ENCODE results near the gene PSD2. TPM values are rescaled to one million over a fixed set of nuclear protein-coding genes. Genes with fewer than 3 reads are reported as not detected.

Gene PSD2
- total and polyA plus RNA-seq, 5 donors from 2014 or later = not detected

GRCh38 chr5:139812836-139813805 lies 17.5 kb downstream of the PSD2 start:
- no peak for ATAC-seq (ENCODE audit: low read depth in 2 of 2)
- H3K36me3 Mint-ChIP-seq = no peaks in the 10 kb centered on the region
- H3K4me3 Mint-ChIP-seq = no peak overlapping the region
- H3K4me1 Mint-ChIP-seq = no peaks in the 10 kb centered on the region
- no peaks in the 10 kb centered on the region for H3K27me3 ChIP-seq (ENCODE audit: control insufficient read depth, insufficient read depth, low read length)
- peaks cover 0 to 3% (median 0%) of the 10 kb centered on the region in 7 donors for H3K9me3 Mint-ChIP-seq
- no peak overlapping the region for H3K4me3 ChIP-seq (ENCODE audit: low read depth, low read length)
- H3K27ac Mint-ChIP-seq = no peak overlapping the region
- H3K9me3 ChIP-seq (ENCODE audit: control insufficient read depth in 2 of 2, low read length in 2 of 2) = no peaks in the 10 kb centered on the region
- H3K36me3 ChIP-seq (ENCODE audit: control insufficient read depth, insufficient read depth, low read length) = no peaks in the 10 kb centered on the region
- no peaks in the 10 kb centered on the region for H3K4me1 ChIP-seq (ENCODE audit: control insufficient read depth, insufficient read depth, low read length, poor library complexity, severe bottlenecking)
- DNase-seq = no peak
- no peak overlapping the region for H3K27ac ChIP-seq (ENCODE audit: insufficient read depth, low read length, poor library complexity, severe bottlenecking)
- H3K27me3 Mint-ChIP-seq = peaks cover 14% of the 10 kb centered on the region

GRCh38 chr5:139814191-139814601 lies 18.6 kb downstream of the PSD2 start:
- ATAC-seq (ENCODE audit: low read depth in 2 of 2) (no peak), DNase-seq (no peak)
- H3K27ac Mint-ChIP-seq = no peak overlapping the region
- H3K36me3 Mint-ChIP-seq = no peaks in the 10 kb centered on the region
- peaks cover 14% of the 10 kb centered on the region for H3K27me3 Mint-ChIP-seq
- no peak overlapping the region for H3K4me3 ChIP-seq (ENCODE audit: low read depth, low read length)
- no peaks in the 10 kb centered on the region for H3K4me1 Mint-ChIP-seq
- no peaks in the 10 kb centered on the region for H3K27me3 ChIP-seq (ENCODE audit: control insufficient read depth, insufficient read depth, low read length)
- H3K27ac ChIP-seq (ENCODE audit: insufficient read depth, low read length, poor library complexity, severe bottlenecking) = no peak overlapping the region
- peaks cover 0 to 2% of the 10 kb centered on the region in 2 experiments for H3K9me3 ChIP-seq (ENCODE audit: control insufficient read depth in 2 of 2, low read length in 2 of 2)
- H3K4me1 ChIP-seq (ENCODE audit: control insufficient read depth, insufficient read depth, low read length, poor library complexity, severe bottlenecking) = no peaks in the 10 kb centered on the region
- no peak overlapping the region for H3K4me3 Mint-ChIP-seq
- H3K36me3 ChIP-seq (ENCODE audit: control insufficient read depth, insufficient read depth, low read length) = no peaks in the 10 kb centered on the region
- peaks cover 0 to 8% (median 1%) of the 10 kb centered on the region in 7 donors for H3K9me3 Mint-ChIP-seq

GRCh38 chr5:139814704-139815280 lies 19.2 kb downstream of the PSD2 start:
- Histone ChIP-seq H3K27me3 (ENCODE audit: control insufficient read depth, insufficient read depth, low read length) (no peaks in the 10 kb centered on the region), H3K36me3 (ENCODE audit: control insufficient read depth, insufficient read depth, low read length) (no peaks in the 10 kb centered on the region), H3K9me3 (ENCODE audit: control insufficient read depth in 2 of 2, low read length in 2 of 2) (peaks cover 0 to 2% of the 10 kb centered on the region in 2 experiments), H3K27ac (ENCODE audit: insufficient read depth, low read length, poor library complexity, severe bottlenecking) (no peak overlapping the region), H3K4me1 (ENCODE audit: control insufficient read depth, insufficient read depth, low read length, poor library complexity, severe bottlenecking) (no peaks in the 10 kb centered on the region), H3K4me3 (ENCODE audit: low read depth, low read length) (no peak overlapping the region)
- peaks cover 15% of the 10 kb centered on the region for H3K27me3 Mint-ChIP-seq
- H3K4me3 Mint-ChIP-seq = no peak overlapping the region
- H3K4me1 Mint-ChIP-seq = no peaks in the 10 kb centered on the region
- no peaks in the 10 kb centered on the region for H3K36me3 Mint-ChIP-seq
- ATAC-seq (ENCODE audit: low read depth in 2 of 2) (no peak), DNase-seq (no peak)
- H3K9me3 Mint-ChIP-seq = peaks cover 0 to 11% (median 2%) of the 10 kb centered on the region in 7 donors
- no peak overlapping the region for H3K27ac Mint-ChIP-seq

- Histone ChIP-seq H3K27ac (ENCODE audit: insufficient read depth, low read length, poor library complexity, severe bottlenecking) (no peak overlapping the region), H3K4me3 (ENCODE audit: low read depth, low read length) (no peak overlapping the region), H3K4me1 (ENCODE audit: control insufficient read depth, insufficient read depth, low read length, poor library complexity, severe bottlenecking) (no peaks in the 10 kb centered on the region), H3K9me3 (ENCODE audit: control insufficient read depth in 2 of 2, low read length in 2 of 2) (peaks cover 0 to 2% of the 10 kb centered on the region in 2 experiments), H3K36me3 (ENCODE audit: control insufficient read depth, insufficient read depth, low read length) (no peaks in the 10 kb centered on the region), H3K27me3 (ENCODE audit: control insufficient read depth, insufficient read depth, low read length) (peaks cover 2% of the 10 kb centered on the region)
- H3K27me3 Mint-ChIP-seq = peaks cover 13% of the 10 kb centered on the region
- no peaks in the 10 kb centered on the region for H3K36me3 Mint-ChIP-seq
- H3K4me1 Mint-ChIP-seq = no peaks in the 10 kb centered on the region
- H3K4me3 Mint-ChIP-seq = no peak overlapping the region
- no peak for DNase-seq
- peaks cover 0 to 11% (median 3%) of the 10 kb centered on the region in 7 donors for H3K9me3 Mint-ChIP-seq
- H3K27ac Mint-ChIP-seq = no peak overlapping the region
- ATAC-seq (ENCODE audit: low read depth in 2 of 2) = no peak
Measured at GRCh38 chr5:139816566-139816965, 21.0 kb downstream of the PSD2 start.

- peaks cover 0 to 2% of the 10 kb centered on the region in 2 experiments for H3K9me3 ChIP-seq (ENCODE audit: control insufficient read depth in 2 of 2, low read length in 2 of 2)
- H3K4me1 ChIP-seq (ENCODE audit: control insufficient read depth, insufficient read depth, low read length, poor library complexity, severe bottlenecking) = no peaks in the 10 kb centered on the region
- no peak overlapping the region for H3K4me3 Mint-ChIP-seq
- no peak overlapping the region for H3K27ac ChIP-seq (ENCODE audit: insufficient read depth, low read length, poor library complexity, severe bottlenecking)
- H3K27me3 Mint-ChIP-seq = peaks cover 7% of the 10 kb centered on the region
- H3K9me3 Mint-ChIP-seq = peaks cover 0 to 11% (median 3%) of the 10 kb centered on the region in 7 donors
- ATAC-seq (ENCODE audit: low read depth in 2 of 2) (no peak), DNase-seq (no peak)
- no peaks in the 10 kb centered on the region for H3K4me1 Mint-ChIP-seq
- peaks cover 2% of the 10 kb centered on the region for H3K27me3 ChIP-seq (ENCODE audit: control insufficient read depth, insufficient read depth, low read length)
- no peaks in the 10 kb centered on the region for H3K36me3 Mint-ChIP-seq
- H3K36me3 ChIP-seq (ENCODE audit: control insufficient read depth, insufficient read depth, low read length) = no peaks in the 10 kb centered on the region
- no peak overlapping the region for H3K27ac Mint-ChIP-seq
- H3K4me3 ChIP-seq (ENCODE audit: low read depth, low read length) = no peak overlapping the region
Measured at GRCh38 chr5:139817362-139817761, 21.8 kb downstream of the PSD2 start.

- H3K9me3 ChIP-seq (ENCODE audit: control insufficient read depth in 2 of 2, low read length in 2 of 2) = peaks cover 0 to 2% of the 10 kb centered on the region in 2 experiments
- H3K27me3 Mint-ChIP-seq = peaks cover 7% of the 10 kb centered on the region
- peaks cover 0 to 11% (median 2%) of the 10 kb centered on the region in 7 donors for H3K9me3 Mint-ChIP-seq
- H3K27ac Mint-ChIP-seq = no peak overlapping the region
- no peak overlapping the region for H3K27ac ChIP-seq (ENCODE audit: insufficient read depth, low read length, poor library complexity, severe bottlenecking)
- H3K4me3 Mint-ChIP-seq = no peak overlapping the region
- H3K4me1 ChIP-seq (ENCODE audit: control insufficient read depth, insufficient read depth, low read length, poor library complexity, severe bottlenecking) = no peaks in the 10 kb centered on the region
- no peaks in the 10 kb centered on the region for H3K36me3 Mint-ChIP-seq
- no peaks in the 10 kb centered on the region for H3K4me1 Mint-ChIP-seq
- ATAC-seq (ENCODE audit: low read depth in 2 of 2) (no peak), DNase-seq (no peak)
- peaks cover 2% of the 10 kb centered on the region for H3K27me3 ChIP-seq (ENCODE audit: control insufficient read depth, insufficient read depth, low read length)
- no peaks in the 10 kb centered on the region for H3K36me3 ChIP-seq (ENCODE audit: control insufficient read depth, insufficient read depth, low read length)
- H3K4me3 ChIP-seq (ENCODE audit: low read depth, low read length) = no peak overlapping the region
Measured at GRCh38 chr5:139817970-139818369, 22.4 kb downstream of the PSD2 start.

GRCh38 chr5:139820130-139820529 lies 24.5 kb downstream of the PSD2 start:
- Histone ChIP-seq H3K36me3 (ENCODE audit: control insufficient read depth, insufficient read depth, low read length) (no peaks in the 10 kb centered on the region), H3K4me3 (ENCODE audit: low read depth, low read length) (no peak overlapping the region), H3K4me1 (ENCODE audit: control insufficient read depth, insufficient read depth, low read length, poor library complexity, severe bottlenecking) (no peaks in the 10 kb centered on the region), H3K27me3 (ENCODE audit: control insufficient read depth, insufficient read depth, low read length) (peaks cover 2% of the 10 kb centered on the region), H3K9me3 (ENCODE audit: control insufficient read depth in 2 of 2, low read length in 2 of 2) (peaks cover 0 to 2% of the 10 kb centered on the region in 2 experiments), H3K27ac (ENCODE audit: insufficient read depth, low read length, poor library complexity, severe bottlenecking) (no peak overlapping the region)
- H3K27ac Mint-ChIP-seq = no peak overlapping the region
- no peak for ATAC-seq (ENCODE audit: low read depth in 2 of 2)
- H3K9me3 Mint-ChIP-seq = peaks cover 0 to 11% (median 2%) of the 10 kb centered on the region in 7 donors
- DNase-seq = no peak
- no peak overlapping the region for H3K4me3 Mint-ChIP-seq
- no peaks in the 10 kb centered on the region for H3K36me3 Mint-ChIP-seq
- H3K4me1 Mint-ChIP-seq = no peaks in the 10 kb centered on the region
- peaks cover 8% of the 10 kb centered on the region for H3K27me3 Mint-ChIP-seq
